K562 (cell line): ENCODE results near the gene SLC16A2. TPM values are rescaled to one million over a fixed set of nuclear protein-coding genes. Genes with fewer than 3 reads are reported as not detected.

ENCODE experiments used
- ATAC-seq: fragments of 200-7000 bp; cut with Tn5 transposase; 3 replicates; pipeline ENCODE4 v1.9.1; 2020; ENCODE audit warnings: moderate library complexity
- BruUV-seq: library from RNA; stranded (reverse); fragments of 400-500 nt; replicated peaks from 2 replicates; lab custom pipeline; 2021; lab: Mats Ljungman, UMichigan
- CTCF ChIA-PET: fragments of 300-600 bp; formaldehyde crosslinking; extraction: SDS; loops from one replicate; lab custom pipeline; 2021; ENCODE audit warnings: low intra/inter-chr PET ratio; lab: Yijun Ruan, JAX
- POLR2A ChIA-PET: fragments of 300-600, 350-650 bp; sonication (Branson Sonifier 250); formaldehyde crosslinking; extraction: SDS; loops from one replicate; lab custom pipeline; 2021; ENCODE audit warnings: antibody characterized with exemption, inconsistent platforms; lab: Yijun Ruan, JAX
- DNase-seq, 4 experiments: peaks; one replicate each; pipeline versions ENCODE4 v3.0.0 to v3.0.0-alpha.2; 2011 to 2018; ENCODE audit warnings: low spot score in 3 of 4, mixed read lengths in 3 of 4; ENCODE audit errors: extremely low read depth in 1 of 4
- FAIRE-seq: peaks from 2 replicates; lab custom pipeline; 2011; peaks lifted over from hg19 to GRCh38; lab: Jason Lieb, UNC
- H2AFZ ChIP-seq: 2 replicates; pipeline ENCODE4 v1.6.0; 2011; ENCODE audit warnings: low read depth, low read length, control low read depth, inconsistent platforms
- H3K27ac ChIP-seq: fragments of 200-600 bp; 3 replicates; pipeline ENCODE4 v1.8.0; 2011; ENCODE audit warnings: low read depth, mild to moderate bottlenecking, control low read depth, inconsistent platforms, low read length, moderate library complexity, mixed read lengths; ENCODE audit errors: extremely low read depth
- H3K27me3 ChIP-seq, 2 experiments: fragments of 300-600 bp in 1 of 2; 2 replicates in 1 of 2; 3 replicates in 1 of 2; pipeline versions ENCODE4 v1.6.0 to v1.8.0; 2011; ENCODE audit warnings: inconsistent platforms in 2 of 2, low read length in 2 of 2, mild to moderate bottlenecking in 1 of 2, mixed read lengths in 1 of 2, moderate library complexity in 1 of 2; ENCODE audit not compliant: control insufficient read depth in 2 of 2, insufficient read depth in 2 of 2
- H3K36me3 ChIP-seq: fragments of 300-600 bp; 3 replicates; pipeline ENCODE4 v1.8.0; 2011; ENCODE audit warnings: mild to moderate bottlenecking, low read length, inconsistent platforms; ENCODE audit not compliant: control insufficient read depth, insufficient read depth
- H3K4me1 ChIP-seq, 2 experiments: fragments of 200-600 bp in 1 of 2; replicated peaks in 1 of 2; 2 replicates in 1 of 2; 3 replicates in 1 of 2; pipeline versions ENCODE4 v1.5.1 to v1.8.0; 2011; ENCODE audit warnings: inconsistent platforms in 2 of 2, low read length in 2 of 2, mild to moderate bottlenecking in 1 of 2, mixed read lengths in 1 of 2, moderate library complexity in 1 of 2; ENCODE audit not compliant: control insufficient read depth in 2 of 2, insufficient read depth in 2 of 2
- H3K4me2 ChIP-seq: 2 replicates; pipeline ENCODE4 v1.6.1; 2011; ENCODE audit warnings: low read length, control low read depth, inconsistent platforms, mixed read lengths; ENCODE audit not compliant: insufficient read depth
- H3K4me3 ChIP-seq: fragments of 200-600 bp; sonication (generic), shearing (Covaris generic); 2 replicates; pipeline ENCODE4 v1.5.1; 2016; ENCODE audit warnings: control low read depth, inconsistent platforms
- H3K79me2 ChIP-seq: fragments of 200-600 bp; 3 replicates; pipeline ENCODE4 v1.8.0; 2011; ENCODE audit warnings: low read length, inconsistent platforms; ENCODE audit not compliant: control insufficient read depth, insufficient read depth
- H3K9ac ChIP-seq, 2 experiments: 2 replicates each; pipeline versions ENCODE4 v1.6.0 to v1.6.1; 2011; ENCODE audit warnings: low read depth in 2 of 2, low read length in 2 of 2, control low read depth in 1 of 2, inconsistent platforms in 1 of 2, mild to moderate bottlenecking in 1 of 2, mixed read lengths in 1 of 2; ENCODE audit not compliant: insufficient read depth in 1 of 2
- H3K9me1 ChIP-seq: one replicate; pipeline ENCODE4 v1.6.0; 2011; ENCODE audit warnings: inconsistent platforms, mild to moderate bottlenecking, low read length, moderate library complexity; ENCODE audit not compliant: control insufficient read depth, insufficient read depth
- H3K9me3 ChIP-seq: replicated peaks from 2 replicates; pipeline ENCODE4 v1.5.1; 2011; ENCODE audit warnings: low read depth, low read length, inconsistent platforms; ENCODE audit not compliant: control insufficient read depth, insufficient read depth
- H4K20me1 ChIP-seq: replicated peaks from 2 replicates; pipeline ENCODE4 v1.6.1; 2011; ENCODE audit warnings: low read length, inconsistent platforms, mixed read lengths; ENCODE audit not compliant: control insufficient read depth, insufficient read depth
- E2F1 ChIP-seq: sonication (generic); formaldehyde crosslinking; IDR thresholded peaks from 2 replicates; pipeline ENCODE4 v1.8.1; 2023; ENCODE audit warnings: mild to moderate bottlenecking, missing genetic modification reagents, moderate library complexity
- EP400 ChIP-seq: fragments of 450-650 bp; IDR thresholded peaks from 2 replicates; pipeline ENCODE4 v1.6.1; 2017; ENCODE audit warnings: antibody characterized with exemption, mild to moderate bottlenecking, moderate library complexity
- FOSL1 ChIP-seq: fragments of 200-800 bp; sonication (Bioruptor generic); conservative IDR thresholded peaks from 2 replicates; pipeline ENCODE4 v1.6.1; 2016; ENCODE audit warnings: missing genetic modification characterization, missing compliant biosample characterization
- MTA1 ChIP-seq: fragments of 450-650 bp; IDR thresholded peaks from 2 replicates; pipeline ENCODE4 v1.6.1; 2017; ENCODE audit warnings: borderline replicate concordance
- MYC ChIP-seq, 2 experiments: fragments of 250-450 bp in 1 of 2; sonication (Bioruptor Pico) in 1 of 2; IDR thresholded peaks; 2 replicates each; pipeline versions ENCODE4 v1.5.1 to v1.6.1; 2012 to 2021; ENCODE audit warnings: low read depth in 2 of 2, borderline replicate concordance in 1 of 2, improper control_type of control experiment in 1 of 2, low read length in 1 of 2, mild to moderate bottlenecking in 1 of 2, moderate library complexity in 1 of 2
- PHB2 ChIP-seq: fragments of 450-650 bp; IDR thresholded peaks from 2 replicates; pipeline ENCODE4 v1.6.1; 2017; ENCODE audit warnings: low read depth
- WHSC1 ChIP-seq: IDR thresholded peaks from one replicate; pipeline ENCODE4 v1.6.1; 2012; ENCODE audit warnings: low read length, control low read depth, inconsistent platforms
- ZNF384 ChIP-seq: IDR thresholded peaks from 2 replicates; pipeline ENCODE4 v1.6.1; 2012; ENCODE audit warnings: low read depth, low read length, improper control_type of control experiment
- WGBS: fragments of 100-300 bp; shearing (Covaris generic); methylation state at CpG from one replicate; pipeline ENCODE4 v1.1.6; 2016; ENCODE audit warnings: low coverage, mixed read lengths; ENCODE audit not compliant: insufficient coverage; ENCODE audit errors: missing lambda C conversion rate; 5-methylcytosine and 5-hydroxymethylcytosine counted together
- in situ Hi-C: fragments of 300-500 bp; cut with MboI; formaldehyde crosslinking; loops from 4 replicates; pipeline ENCODE4 v1.15.0; 2018; ENCODE audit warnings: inconsistent platforms, mixed read lengths
- intact Hi-C: fragments of 100-400 bp; cut with micrococcal nuclease; formaldehyde crosslinking; loops from 2 replicates; pipeline ENCODE4 v1.14.2; 2022
- polyA plus RNA-seq, 8 experiments: library from polyadenylated mRNA; depleted of rRNA in 4 of 8; stranded (reverse) in 5 of 8; unstranded in 3 of 8; fragments of >200 nt; fragmentation: Nextera tagmentation in 2 of 8; fragmentation: Illumina TruSeq in 1 of 8; extraction: Ambion mirVana in 2 of 8; extraction: Trizol in 1 of 8; gene quantifications; 2 replicates each; pipeline versions ENCODE4 v1.2.1 to v1.2.3, GENCODE V29; 2011 to 2014; ENCODE audit warnings: inconsistent platforms in 1 of 8, missing spikeins in 1 of 8
- total RNA-seq, 7 experiments: library from RNA; depleted of rRNA in 6 of 7; stranded (reverse); fragments of >200 nt in 6 of 7; fragmentation: Illumina TruSeq in 2 of 7; extraction: Trizol in 2 of 7; gene quantifications; 2 replicates each; pipeline versions ENCODE4 v1.2.1 to v1.2.3, GENCODE V29; 2011 to 2021; ENCODE audit warnings: low replicate concordance in 1 of 7

Gene SLC16A2
- total and polyA plus RNA-seq, 9 of the 15 experiments (the other 6 are each of a cell fraction or from before 2014, with no cell fraction given) = 0.07 TPM; not detected in 8

DNA sequence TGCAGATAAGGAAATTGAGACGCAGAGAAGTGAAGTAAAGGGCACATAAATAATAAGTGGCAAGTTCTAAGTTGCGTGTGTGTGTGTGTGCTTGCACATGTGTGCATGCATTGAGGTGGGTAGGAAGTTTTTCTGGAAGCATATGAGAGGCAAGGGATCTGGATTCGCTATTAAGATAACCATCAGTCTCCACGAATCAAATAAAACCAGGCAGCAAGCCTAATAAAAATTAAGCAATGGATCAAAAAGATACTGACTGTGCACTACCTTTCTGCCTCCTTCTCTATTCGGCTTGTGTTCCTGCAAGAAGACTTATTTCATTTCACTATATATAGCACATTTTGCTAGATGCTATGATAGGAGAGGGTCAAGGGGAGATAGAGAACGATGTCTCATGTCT lies 23.8 kb downstream of the SLC16A2 start:
- H3K36me3 ChIP-seq = no peaks in the 10 kb centered on the region
- FAIRE-seq = no peak
- CTCF ChIA-PET = no interaction called here
- in situ Hi-C loops = no loop called here
- no peak overlapping the region for H3K4me2 ChIP-seq
- H2AFZ ChIP-seq = no peak overlapping the region
- H3K9ac ChIP-seq = no peak overlapping the region
- no TSS peak for BruUV-seq
- no peaks in the 10 kb centered on the region for H3K9me1 ChIP-seq
- no peak for TF ChIP-seq EP400
- no peak for TF ChIP-seq FOSL1 (tag)
- no peak for TF ChIP-seq E2F1 (CRISPR knock-in tag)
- no peak for TF ChIP-seq PHB2
- TF ChIP-seq MTA1 = no peak
- TF ChIP-seq ZNF384 = no peak
- TF ChIP-seq WHSC1 = no peak
- no peak for TF ChIP-seq MYC (IDR thresholded peaks at IDR 0.05; ENCODE audit: low read depth, low read length)
- no peak for TF ChIP-seq MYC (CRISPR knock-in tag; IDR thresholded peaks at IDR 0.05; ENCODE audit: borderline replicate concordance, low read depth)
- H3K9me3 ChIP-seq = no peaks in the 10 kb centered on the region
- intact Hi-C loops = no loop called here
- H3K79me2 ChIP-seq = no peaks in the 10 kb centered on the region
- no peak for ATAC-seq
- DNase-seq = no peak
- no peak overlapping the region for H3K4me3 ChIP-seq
- no peak overlapping the region for H3K27ac ChIP-seq
- H3K4me1 ChIP-seq = no peaks in the 10 kb centered on the region
- H4K20me1 ChIP-seq = no peaks in the 10 kb centered on the region; the same call in 1 of the 2 replicates
- POLR2A ChIA-PET = no interaction called here
- peaks cover 0 to 20% of the 10 kb centered on the region in 2 experiments; a peak in 1 of 5 replicates for H3K27me3 ChIP-seq
- 0% methylated on average over 6 of the region's 6 CpGs for WGBS
